Measurements from ENCODE around the gene HGF.

HGF gene

GRCh38 chr7:81685270-81685868, 84.5 kb downstream of the HGF start:
- Histone ChIP-seq H3K9me3 (ENCODE audit: insufficient read depth, low read length) (no peaks in the 10 kb centered on the region), H3K9me2 (replicated peaks; ENCODE audit: insufficient read depth, low read length) (no peaks in the 10 kb centered on the region), H3K79me2 (ENCODE audit: insufficient read depth, low read length) (no peaks in the 10 kb centered on the region), H3F3A (ENCODE audit: insufficient read depth) (no peaks in the 10 kb centered on the region), H3K9ac (ENCODE audit: low read length) (no peak overlapping the region), H3K27ac (ENCODE audit: low read depth, low read length) (no peak overlapping the region), H4K20me1 (ENCODE audit: low read depth, low read length) (no peaks in the 10 kb centered on the region), H3K4me2 (ENCODE audit: low read depth, low read length, poor library complexity, severe bottlenecking) (no peak overlapping the region), H2AFZ (ENCODE audit: low read depth, low read length, severe bottlenecking) (no peak overlapping the region), H3K36me3 (ENCODE audit: low read length) (no peaks in the 10 kb centered on the region), H3K4me3 (ENCODE audit: insufficient read depth, low read length, poor library complexity, severe bottlenecking) (no peak overlapping the region), H3K27me3 (ENCODE audit: low read length) (no peaks in the 10 kb centered on the region)
- TF ChIP-seq EZH2phosphoT487 (conservative IDR thresholded peaks at IDR 0.05; ENCODE audit: low read length), result no peak
- TF ChIP-seq, protein P1, sequence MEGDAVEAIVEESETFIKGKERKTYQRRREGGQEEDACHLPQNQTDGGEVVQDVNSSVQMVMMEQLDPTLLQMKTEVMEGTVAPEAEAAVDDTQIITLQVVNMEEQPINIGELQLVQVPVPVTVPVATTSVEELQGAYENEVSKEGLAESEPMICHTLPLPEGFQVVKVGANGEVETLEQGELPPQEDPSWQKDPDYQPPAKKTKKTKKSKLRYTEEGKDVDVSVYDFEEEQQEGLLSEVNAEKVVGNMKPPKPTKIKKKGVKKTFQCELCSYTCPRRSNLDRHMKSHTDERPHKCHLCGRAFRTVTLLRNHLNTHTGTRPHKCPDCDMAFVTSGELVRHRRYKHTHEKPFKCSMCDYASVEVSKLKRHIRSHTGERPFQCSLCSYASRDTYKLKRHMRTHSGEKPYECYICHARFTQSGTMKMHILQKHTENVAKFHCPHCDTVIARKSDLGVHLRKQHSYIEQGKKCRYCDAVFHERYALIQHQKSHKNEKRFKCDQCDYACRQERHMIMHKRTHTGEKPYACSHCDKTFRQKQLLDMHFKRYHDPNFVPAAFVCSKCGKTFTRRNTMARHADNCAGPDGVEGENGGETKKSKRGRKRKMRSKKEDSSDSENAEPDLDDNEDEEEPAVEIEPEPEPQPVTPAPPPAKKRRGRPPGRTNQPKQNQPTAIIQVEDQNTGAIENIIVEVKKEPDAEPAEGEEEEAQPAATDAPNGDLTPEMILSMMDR (IDR thresholded peaks at IDR 0.05; ENCODE audit: insufficient read depth, low read length, poor library complexity, severe bottlenecking), result no peak

DNA sequence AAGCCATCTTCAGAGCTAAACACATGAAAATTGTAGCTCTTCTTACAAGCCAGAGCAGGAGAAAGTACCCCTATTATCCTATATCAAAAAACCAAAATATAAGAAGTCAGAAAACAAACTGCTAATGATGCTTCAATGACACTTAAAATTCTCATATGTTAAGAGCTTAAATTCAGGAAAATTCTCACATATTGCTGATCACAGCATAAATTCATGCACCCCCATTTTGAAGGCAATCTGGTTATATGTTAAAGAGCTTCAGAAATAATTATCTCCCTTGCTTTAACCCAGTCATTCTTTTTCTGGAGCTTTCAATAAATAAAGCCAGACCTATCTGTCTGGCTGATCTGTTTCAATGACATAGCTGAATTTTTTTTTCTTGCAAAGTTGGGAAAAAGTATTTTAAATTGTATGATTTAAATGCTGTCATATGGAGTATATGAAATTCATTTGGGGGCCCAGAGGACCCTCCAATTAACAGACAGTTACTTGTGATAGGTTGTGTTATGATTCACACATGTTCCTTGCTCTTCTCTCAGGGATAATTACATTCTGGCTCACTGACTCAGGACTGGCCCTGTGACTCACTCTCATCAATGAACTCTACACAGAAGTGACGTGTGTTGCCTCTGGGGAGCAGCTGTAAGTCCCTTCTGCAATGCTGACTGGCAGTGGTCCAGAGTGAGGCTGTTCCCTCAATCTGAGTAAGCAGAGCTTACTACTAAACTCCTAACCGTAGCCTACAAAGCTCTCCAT, 85.2 kb downstream of the HGF start:
- H3F3A ChIP-seq (ENCODE audit: insufficient read depth), result no peaks in the 10 kb centered on the region
- no peak overlapping the region for H3K9ac ChIP-seq (ENCODE audit: low read length)
- H3K27me3 ChIP-seq (ENCODE audit: low read length), result no peaks in the 10 kb centered on the region
- no peaks in the 10 kb centered on the region for H3K9me2 ChIP-seq (replicated peaks; ENCODE audit: insufficient read depth, low read length)
- H4K20me1 ChIP-seq (ENCODE audit: low read depth, low read length), result no peaks in the 10 kb centered on the region
- no peaks in the 10 kb centered on the region for H3K79me2 ChIP-seq (ENCODE audit: insufficient read depth, low read length)
- H3K27ac ChIP-seq (ENCODE audit: low read depth, low read length), result no peak overlapping the region
- H3K9me3 ChIP-seq (ENCODE audit: insufficient read depth, low read length), result no peaks in the 10 kb centered on the region
- no peak overlapping the region for H2AFZ ChIP-seq (ENCODE audit: low read depth, low read length, severe bottlenecking)
- no peaks in the 10 kb centered on the region for H3K36me3 ChIP-seq (ENCODE audit: low read length)
- no peak for TF ChIP-seq EZH2phosphoT487 (conservative IDR thresholded peaks at IDR 0.05; ENCODE audit: low read length)
- TF ChIP-seq, protein P1 (IDR thresholded peaks at IDR 0.05; ENCODE audit: insufficient read depth, low read length, poor library complexity, severe bottlenecking), result no peak
- no peak overlapping the region for H3K4me3 ChIP-seq (ENCODE audit: insufficient read depth, low read length, poor library complexity, severe bottlenecking)
- no peak overlapping the region for H3K4me2 ChIP-seq (ENCODE audit: low read depth, low read length, poor library complexity, severe bottlenecking)

- H3K4me2 ChIP-seq (ENCODE audit: low read depth, low read length, poor library complexity, severe bottlenecking), result no peak overlapping the region
- TF ChIP-seq, protein P1 (IDR thresholded peaks at IDR 0.05; ENCODE audit: insufficient read depth, low read length, poor library complexity, severe bottlenecking), result no peak
- TF ChIP-seq EZH2phosphoT487 (conservative IDR thresholded peaks at IDR 0.05; ENCODE audit: low read length), result no peak
- H3K79me2 ChIP-seq (ENCODE audit: insufficient read depth, low read length), result no peaks in the 10 kb centered on the region
- no peak overlapping the region for H3K9ac ChIP-seq (ENCODE audit: low read length)
- H4K20me1 ChIP-seq (ENCODE audit: low read depth, low read length), result no peaks in the 10 kb centered on the region
- no peaks in the 10 kb centered on the region for H3K9me2 ChIP-seq (replicated peaks; ENCODE audit: insufficient read depth, low read length)
- H2AFZ ChIP-seq (ENCODE audit: low read depth, low read length, severe bottlenecking), result no peak overlapping the region
- H3K27me3 ChIP-seq (ENCODE audit: low read length), result no peaks in the 10 kb centered on the region
- H3K9me3 ChIP-seq (ENCODE audit: insufficient read depth, low read length), result no peaks in the 10 kb centered on the region
- H3K36me3 ChIP-seq (ENCODE audit: low read length), result no peaks in the 10 kb centered on the region
- no peak overlapping the region for H3K4me3 ChIP-seq (ENCODE audit: insufficient read depth, low read length, poor library complexity, severe bottlenecking)
- no peak overlapping the region for H3K27ac ChIP-seq (ENCODE audit: low read depth, low read length)
- no peaks in the 10 kb centered on the region for H3F3A ChIP-seq (ENCODE audit: insufficient read depth)
Measured at GRCh38 chr7:81684033-81684432, 85.8 kb downstream of the HGF start.
